OCI-LY7 (cell line): Measurements from ENCODE around the gene BORCS6. TPM values are rescaled to one million over a fixed set of nuclear protein-coding genes. Genes with fewer than 3 reads are reported as not detected.

Experiments used
- BruUV-seq: library from RNA; stranded (reverse); fragments of 400-500 nt; replicated peaks from 2 replicates; lab custom pipeline; 2021; lab: Mats Ljungman, UMichigan
- CTCF ChIA-PET: fragments of 300-600 bp; sonication (Branson Sonifier 250); formaldehyde crosslinking; loops from one replicate; lab custom pipeline; 2022; ENCODE audit warnings: antibody characterized with exemption; ENCODE audit not compliant: unreplicated experiment; lab: Charles Lee
- POLR2A ChIA-PET: fragments of 300-600 bp; sonication (Branson Sonifier 250); formaldehyde crosslinking; loops from one replicate; lab custom pipeline; 2022; ENCODE audit warnings: antibody characterized with exemption; lab: Charles Lee
- DNase-seq: peaks from one replicate; pipeline ENCODE4 v3.0.0-alpha.2; 2015; ENCODE audit warnings: low spot score
- H2AFZ ChIP-seq: fragments of 200-600 bp; sonication (generic), shearing (Covaris generic); 2 replicates; pipeline ENCODE4 v1.6.1; 2014; ENCODE audit warnings: mild to moderate bottlenecking, antibody characterized with exemption, low read length, moderate library complexity
- H3K27ac ChIP-seq: fragments of 200-600 bp; sonication (generic); 2 replicates; pipeline ENCODE4 v1.5.1; 2014; ENCODE audit warnings: mixed run types, low read depth, mild to moderate bottlenecking, moderate library complexity, low read length, inconsistent platforms; ENCODE audit not compliant: poor library complexity, severe bottlenecking
- H3K36me3 ChIP-seq: fragments of 200-600 bp; sonication (generic); 2 replicates; pipeline ENCODE4 v1.6.1; 2014; ENCODE audit warnings: mild to moderate bottlenecking, antibody characterized with exemption, low read length, moderate library complexity, mixed read lengths; ENCODE audit not compliant: insufficient read depth
- H3K4me1 ChIP-seq: fragments of 200-600 bp; sonication (generic); 2 replicates; pipeline ENCODE4 v1.5.1; 2014; ENCODE audit warnings: mild to moderate bottlenecking, low read length; ENCODE audit not compliant: insufficient read depth, poor library complexity, severe bottlenecking
- H3K4me2 ChIP-seq: fragments of 200-600 bp; sonication (generic); 2 replicates; pipeline ENCODE4 v1.6.1; 2014; ENCODE audit warnings: mild to moderate bottlenecking, low read length
- H3K4me3 ChIP-seq: fragments of 200-600 bp; sonication (generic); 2 replicates; pipeline ENCODE4 v1.5.1; 2014; ENCODE audit warnings: mild to moderate bottlenecking, low read depth, low read length; ENCODE audit not compliant: poor library complexity, severe bottlenecking
- H3K79me2 ChIP-seq: fragments of 200-600 bp; sonication (generic); 2 replicates; pipeline ENCODE4 v1.6.1; 2016; ENCODE audit warnings: low read depth, mild to moderate bottlenecking, low read length, moderate library complexity, mixed read lengths; ENCODE audit not compliant: insufficient read depth
- H3K9me2 ChIP-seq: fragments of 200-600 bp; sonication (generic); 2 replicates; pipeline ENCODE4 v1.6.1; 2016; ENCODE audit warnings: mild to moderate bottlenecking, low read length, mixed read lengths; ENCODE audit not compliant: insufficient read depth
- H3K9me3 ChIP-seq: fragments of 200-600 bp; sonication (generic); 2 replicates; pipeline ENCODE4 v1.6.1; 2014; ENCODE audit warnings: mild to moderate bottlenecking, mixed run types, low read length, mixed read lengths
- H4K20me1 ChIP-seq: fragments of 200-600 bp; sonication (generic); 2 replicates; pipeline ENCODE4 v1.6.1; 2014; ENCODE audit warnings: mild to moderate bottlenecking, antibody characterized with exemption, low read length, moderate library complexity, mixed read lengths; ENCODE audit not compliant: insufficient read depth
- EZH2phosphoT487 ChIP-seq: fragments of 200-600 bp; sonication (generic); IDR thresholded peaks from 2 replicates; pipeline ENCODE4 v1.6.1; 2018; ENCODE audit warnings: low read depth, borderline replicate concordance, mild to moderate bottlenecking, mixed run types, antibody characterized with exemption, low read length, moderate library complexity, mixed read lengths
- intact Hi-C: fragments of 100-400 bp; cut with micrococcal nuclease; formaldehyde crosslinking; loops from one replicate; pipeline ENCODE4 v1.10.0; 2022; ENCODE audit not compliant: unreplicated experiment
- total RNA-seq, 2 experiments: library from RNA; depleted of rRNA in 1 of 2; stranded (reverse); fragments of >200 nt in 1 of 2; shearing (Covaris generic) in 1 of 2; gene quantifications; 2 replicates each; pipeline ENCODE4 v1.2.3, GENCODE V29; 2014 to 2022
- TF ChIP-seq, protein P1 (sequence below): fragments of 200-600 bp; sonication (generic); conservative IDR thresholded peaks from 2 replicates; pipeline ENCODE4 v1.5.1; 2014; ENCODE audit warnings: mild to moderate bottlenecking, antibody characterized with exemption, low read length, moderate library complexity, mixed read lengths

BORCS6 gene
- total RNA-seq, 2 experiments from 2014 or later, result 12.7 to 13.9 TPM

DNA sequence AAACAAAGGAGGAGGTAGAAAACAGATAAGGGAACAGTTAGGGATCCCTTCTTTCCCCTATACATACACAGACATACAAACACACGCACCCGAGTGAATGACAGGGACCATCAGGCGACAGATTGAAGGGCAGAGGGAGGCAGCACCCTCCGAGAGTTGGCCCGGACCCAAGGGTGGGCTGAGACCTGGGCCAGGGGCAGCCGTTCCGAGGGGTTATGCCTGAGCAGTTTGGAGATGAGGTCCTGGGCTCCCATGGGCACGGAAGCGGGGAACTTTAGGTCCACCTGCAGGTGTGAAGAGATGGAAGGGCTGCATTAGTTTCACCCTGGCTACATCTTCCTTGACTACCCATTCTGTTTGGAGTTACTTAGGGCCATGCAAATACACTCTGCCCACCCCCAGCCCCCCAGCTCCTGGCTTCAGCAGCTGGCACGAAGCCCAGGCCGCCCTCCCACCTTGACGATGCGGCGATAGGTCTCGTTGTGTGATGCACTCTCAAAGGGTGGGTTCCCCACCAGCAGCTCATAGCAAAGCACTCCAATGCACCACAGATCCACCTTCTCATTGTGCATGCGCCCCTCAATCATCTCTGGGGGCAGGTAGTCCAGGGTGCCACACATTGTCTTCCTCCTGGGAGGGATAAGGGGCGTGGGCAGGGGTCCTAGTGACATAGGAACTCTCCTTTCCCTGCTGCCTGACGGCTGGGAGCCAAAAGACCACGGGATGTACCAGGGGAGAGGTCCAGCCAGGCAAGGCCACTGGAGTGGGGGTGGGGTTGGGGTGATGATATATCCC lies 15.0 kb upstream of the BORCS6 start:
- POLR2A ChIA-PET, result interaction anchor here (7.7 kb wide), 1 partner anchor 13 kb away, joined by 75 read pairs; the partner anchor contains the start of gene BORCS6
- no peak for TF ChIP-seq EZH2phosphoT487
- TF ChIP-seq, protein P1, sequence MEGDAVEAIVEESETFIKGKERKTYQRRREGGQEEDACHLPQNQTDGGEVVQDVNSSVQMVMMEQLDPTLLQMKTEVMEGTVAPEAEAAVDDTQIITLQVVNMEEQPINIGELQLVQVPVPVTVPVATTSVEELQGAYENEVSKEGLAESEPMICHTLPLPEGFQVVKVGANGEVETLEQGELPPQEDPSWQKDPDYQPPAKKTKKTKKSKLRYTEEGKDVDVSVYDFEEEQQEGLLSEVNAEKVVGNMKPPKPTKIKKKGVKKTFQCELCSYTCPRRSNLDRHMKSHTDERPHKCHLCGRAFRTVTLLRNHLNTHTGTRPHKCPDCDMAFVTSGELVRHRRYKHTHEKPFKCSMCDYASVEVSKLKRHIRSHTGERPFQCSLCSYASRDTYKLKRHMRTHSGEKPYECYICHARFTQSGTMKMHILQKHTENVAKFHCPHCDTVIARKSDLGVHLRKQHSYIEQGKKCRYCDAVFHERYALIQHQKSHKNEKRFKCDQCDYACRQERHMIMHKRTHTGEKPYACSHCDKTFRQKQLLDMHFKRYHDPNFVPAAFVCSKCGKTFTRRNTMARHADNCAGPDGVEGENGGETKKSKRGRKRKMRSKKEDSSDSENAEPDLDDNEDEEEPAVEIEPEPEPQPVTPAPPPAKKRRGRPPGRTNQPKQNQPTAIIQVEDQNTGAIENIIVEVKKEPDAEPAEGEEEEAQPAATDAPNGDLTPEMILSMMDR, result no peak
- Histone ChIP-seq H3K79me2 (peaks cover 28% of the 10 kb centered on the region), H2AFZ (no peak overlapping the region), H3K4me2 (no peak overlapping the region), H3K9me2 (no peaks in the 10 kb centered on the region), H3K4me3 (no peak overlapping the region), H3K4me1 (peaks cover 11% of the 10 kb centered on the region), H3K9me3 (no peaks in the 10 kb centered on the region), H3K36me3 (peaks cover 82% of the 10 kb centered on the region), H4K20me1 (peaks cover 3% of the 10 kb centered on the region; the same call in 1 of the 2 replicates), H3K27ac (no peak overlapping the region)
- intact Hi-C loops, result no loop called here
- DNase-seq, result no peak
- no TSS peak for BruUV-seq
- CTCF ChIA-PET, result no interaction called here

- Histone ChIP-seq H3K4me3 (peak overlapping the region; percentile 65), H3K4me1 (peaks cover 44% of the 10 kb centered on the region), H4K20me1 (peaks cover 6% of the 10 kb centered on the region; the same call in 1 of the 2 replicates), H3K9me2 (no peaks in the 10 kb centered on the region), H3K9me3 (no peaks in the 10 kb centered on the region), H2AFZ (peak overlapping the region; percentile 68), H3K79me2 (peaks cover 11% of the 10 kb centered on the region; the same call in 1 of the 2 replicates), H3K27ac (peak overlapping the region; percentile 60), H3K4me2 (peak overlapping the region; percentile 72), H3K36me3 (no peaks in the 10 kb centered on the region)
- POLR2A ChIA-PET, result interaction anchor here (0.6 to 5.9 kb wide), 14 partner anchors 11 to 190 kb away, joined by 3 to 75 read pairs (median 5); partner anchors contain the start of genes AURKB, CTC1, SLC25A35 and TMEM107
- CTCF ChIA-PET, result interaction anchor here (1.2 to 1.9 kb wide), 2 partner anchors 29 to 109 kb away, joined by 4 read pairs; no protein-coding TSS in a partner anchor
- peak; percentile 91 for DNase-seq
- TF ChIP-seq, protein P1, result no peak
- TF ChIP-seq EZH2phosphoT487, result no peak
- TSS peak; percentile 91 for BruUV-seq
- intact Hi-C loops, result no loop called here
Measured at GRCh38 chr17:8192070-8192815, 2.3 kb upstream of the BORCS6 start.
